CD14-positive monocyte (primary cell): ENCODE data around the gene ACACB. TPM values are rescaled to one million over a fixed set of nuclear protein-coding genes. Genes with fewer than 3 reads are reported as not detected.

Experiments used
- DNase-seq, 3 donors: peaks; one replicate each; pipeline ENCODE4 v3.0.0-alpha.2; 2011 to 2022
- H2AFZ ChIP-seq: 2 replicates; pipeline ENCODE4 v1.6.0; 2012; ENCODE audit warnings: mild to moderate bottlenecking, low read depth, low read length, inconsistent platforms; ENCODE audit not compliant: insufficient read depth, poor library complexity, severe bottlenecking
- H3K27ac ChIP-seq, 2 donors: 1 replicate in 1 of 2; 2 replicates in 1 of 2; pipeline ENCODE4 v1.5.1; 2012 to 2013; ENCODE audit warnings: low read length in 2 of 2, control low read depth in 1 of 2, inconsistent platforms in 1 of 2, low read depth in 1 of 2, mild to moderate bottlenecking in 1 of 2
- H3K27me3 ChIP-seq, 2 donors: one replicate each; pipeline versions ENCODE4 v1.6.0 to v1.6.1; 2011 to 2013; ENCODE audit warnings: low read length in 2 of 2; ENCODE audit not compliant: control insufficient read depth in 2 of 2, insufficient read depth in 2 of 2
- H3K36me3 ChIP-seq, 2 donors: replicated peaks in 1 of 2; 1 replicate in 1 of 2; 2 replicates in 1 of 2; pipeline versions ENCODE4 v1.5.1 to v1.6.1; 2012 to 2013; ENCODE audit warnings: low read length in 2 of 2, control low read depth in 1 of 2, inconsistent platforms in 1 of 2, mild to moderate bottlenecking in 1 of 2; ENCODE audit not compliant: insufficient read depth in 2 of 2, control insufficient read depth in 1 of 2
- H3K4me1 ChIP-seq, 2 donors: 1 replicate in 1 of 2; 2 replicates in 1 of 2; pipeline versions ENCODE4 v1.5.1 to v1.6.1; 2012 to 2013; ENCODE audit warnings: low read length in 2 of 2, control low read depth in 1 of 2, inconsistent platforms in 1 of 2, mild to moderate bottlenecking in 1 of 2, moderate library complexity in 1 of 2; ENCODE audit not compliant: insufficient read depth in 2 of 2, control insufficient read depth in 1 of 2
- H3K4me2 ChIP-seq: replicated peaks from 2 replicates; pipeline ENCODE3; 2012; ENCODE audit warnings: low read length, moderate library complexity, mild to moderate bottlenecking; ENCODE audit not compliant: poor library complexity, severe bottlenecking; ENCODE audit errors: extremely low read depth
- H3K4me3 ChIP-seq, 3 experiments: fragments of 200-600 bp in 1 of 3; sonication (generic) in 1 of 3; replicated peaks in 1 of 3; 1 replicate in 2 of 3; 2 replicates in 1 of 3; pipeline ENCODE4 v1.5.1; 2011 to 2013; ENCODE audit warnings: low read length in 3 of 3, mild to moderate bottlenecking in 3 of 3, control low read depth in 2 of 3, low read depth in 2 of 3, inconsistent platforms in 1 of 3, moderate library complexity in 1 of 3
- H3K79me2 ChIP-seq: 2 replicates; pipeline ENCODE4 v1.6.0; 2012; ENCODE audit warnings: mild to moderate bottlenecking, control low read depth, inconsistent platforms, low read length, moderate library complexity; ENCODE audit not compliant: insufficient read depth
- H3K9ac ChIP-seq: 2 replicates; pipeline ENCODE4 v1.6.0; 2017; ENCODE audit warnings: low read length, mild to moderate bottlenecking; ENCODE audit not compliant: insufficient read depth, poor library complexity, severe bottlenecking
- H3K9me3 ChIP-seq, 2 donors: replicated peaks in 1 of 2; 1 replicate in 1 of 2; 2 replicates in 1 of 2; pipeline versions ENCODE4 v1.5.1 to v1.6.1; 2012 to 2013; ENCODE audit warnings: low read length in 2 of 2, control low read depth in 1 of 2; ENCODE audit not compliant: control insufficient read depth in 1 of 2, insufficient read depth in 1 of 2
- H4K20me1 ChIP-seq: 2 replicates; pipeline ENCODE4 v1.6.0; 2012; ENCODE audit warnings: mild to moderate bottlenecking, low read length, control low read depth, moderate library complexity; ENCODE audit not compliant: insufficient read depth
- H3K27ac Mint-ChIP-seq, 7 donors: one replicate each; pipeline ENCODE4 v1.8.0; 2020; ENCODE audit warnings: mild to moderate bottlenecking in 7 of 7, mixed read lengths in 7 of 7, moderate library complexity in 6 of 7, inconsistent platforms in 2 of 7
- H3K27me3 Mint-ChIP-seq, 3 donors: one replicate each; pipeline ENCODE4 v1.8.0; 2021 to 2022; ENCODE audit warnings: low read depth in 3 of 3, mild to moderate bottlenecking in 3 of 3, mixed read lengths in 3 of 3, moderate library complexity in 3 of 3, inconsistent platforms in 1 of 3
- H3K36me3 Mint-ChIP-seq, 2 donors: one replicate each; pipeline ENCODE4 v1.8.0; 2020; ENCODE audit warnings: mixed read lengths in 2 of 2, inconsistent platforms in 1 of 2, mild to moderate bottlenecking in 1 of 2
- H3K4me1 Mint-ChIP-seq: one replicate; pipeline ENCODE4 v1.8.0; 2020; ENCODE audit warnings: mild to moderate bottlenecking, mixed read lengths
- H3K4me3 Mint-ChIP-seq, 2 donors: one replicate each; pipeline ENCODE4 v1.8.0; 2020; ENCODE audit warnings: mild to moderate bottlenecking in 2 of 2, mixed read lengths in 2 of 2, moderate library complexity in 1 of 2
- H3K9me3 Mint-ChIP-seq, 7 donors: one replicate each; pipeline ENCODE4 v1.8.0; 2020 to 2022; ENCODE audit warnings: mixed read lengths in 7 of 7, mild to moderate bottlenecking in 6 of 7, moderate library complexity in 6 of 7, inconsistent platforms in 2 of 7
- CTCF ChIP-seq: fragments of 200-600 bp; IDR thresholded peaks from one replicate; pipeline ENCODE4 v1.8.0; 2022; ENCODE audit warnings: antibody characterized with exemption, mild to moderate bottlenecking
- WGBS: methylation state at CpG from one replicate; pipeline ENCODE4 v1.1.5; 2013; ENCODE audit warnings: missing lambda C conversion rate; ENCODE audit not compliant: insufficient coverage; 5-methylcytosine and 5-hydroxymethylcytosine counted together
- intact Hi-C, 2 donors: fragments of 100-400 bp; cut with micrococcal nuclease; formaldehyde crosslinking; loops; one replicate each; pipeline versions ENCODE4 v1.15.0 to v1.15.1; 2023
- polyA plus RNA-seq, 3 donors: library from polyadenylated mRNA; depleted of rRNA in 1 of 3; unstranded in 2 of 3; stranded (reverse) in 1 of 3; fragments of 300-500 nt in 2 of 3; fragments of >200 nt in 1 of 3; fragmentation: Illumina TruSeq in 2 of 3; gene quantifications; 1 replicate in 2 of 3; 2 replicates in 1 of 3; pipeline ENCODE4 v1.2.3, GENCODE V29; 2012 to 2021

Gene ACACB
- polyA plus RNA-seq, 3 donors, result 0.14 to 5.0 (median 1.9) TPM

GRCh38 chr12:109098651-109099050 lies 17.7 kb upstream of the ACACB start:
- no peak for DNase-seq
- TF ChIP-seq CTCF, result no peak
- Histone ChIP-seq H3K27ac (peak overlapping the region in 1 of 2 donors; percentile 38), H2AFZ (peak overlapping the region; percentile 97), H3K36me3 (peaks cover 0 to 15% of the 10 kb centered on the region in 2 donors), H3K9me3 (no peaks in the 10 kb centered on the region), H3K4me1 (peaks cover 16 to 23% of the 10 kb centered on the region in 2 donors), H3K9ac (peak overlapping the region; percentile 52), H3K27me3 (no peaks in the 10 kb centered on the region), H3K4me3 (peak overlapping the region; percentile 77 to 85 (median 81)), H3K79me2 (peaks cover 6% of the 10 kb centered on the region), H4K20me1 (no peaks in the 10 kb centered on the region), H3K4me2 (peak overlapping the region; percentile 96)
- Mint-ChIP-seq H3K9me3 (peaks cover 0 to 2% (median 0%) of the 10 kb centered on the region in 7 donors), H3K27ac (peak overlapping the region in 3 of 7 donors; percentile 43 to 63 (median 46)), H3K4me3 (peak overlapping the region; percentile 78 to 91), H3K27me3 (peaks cover 0 to 2% (median 0%) of the 10 kb centered on the region in 3 donors), H3K36me3 (peaks cover 2 to 5% of the 10 kb centered on the region in 2 donors), H3K4me1 (peaks cover 16% of the 10 kb centered on the region)
- 33% methylated on average over 2 of the region's 8 CpGs for WGBS
- intact Hi-C loops, result loop anchor here (2.0 to 10.0 kb wide), 8 partner anchors 46 to 584 kb away; partner anchors contain the start of genes FICD (in 2 of the 2), KCTD10 (in 1 of the 2), SSH1 (in 1 of the 2) and UBE3B (in 1 of the 2)

GRCh38 chr12:109099431-109100020 lies 16.9 kb upstream of the ACACB start:
- Histone ChIP-seq H3K9ac (no peak overlapping the region), H2AFZ (no peak overlapping the region), H3K79me2 (peaks cover 6% of the 10 kb centered on the region), H3K4me3 (no peak overlapping the region), H3K9me3 (no peaks in the 10 kb centered on the region), H3K4me1 (peaks cover 15 to 22% of the 10 kb centered on the region in 2 donors), H3K4me2 (no peak overlapping the region), H3K36me3 (peaks cover 0 to 20% of the 10 kb centered on the region in 2 donors), H3K27me3 (no peaks in the 10 kb centered on the region), H4K20me1 (no peaks in the 10 kb centered on the region), H3K27ac (no peak overlapping the region)
- TF ChIP-seq CTCF, result no peak
- Mint-ChIP-seq H3K4me1 (peaks cover 13% of the 10 kb centered on the region), H3K27ac (peak overlapping the region in 1 of 7 donors; percentile 52), H3K9me3 (peaks cover 0 to 2% (median 0%) of the 10 kb centered on the region in 7 donors), H3K4me3 (no peak overlapping the region), H3K27me3 (peaks cover 0 to 2% (median 0%) of the 10 kb centered on the region in 3 donors), H3K36me3 (peaks cover 7 to 11% of the 10 kb centered on the region in 2 donors)
- intact Hi-C loops, result loop anchor here (2.0 to 10.0 kb wide), 8 partner anchors 47 to 585 kb away; partner anchors contain the start of genes FICD (in 2 of the 2), KCTD10 (in 1 of the 2), SSH1 (in 1 of the 2) and UBE3B (in 1 of the 2)
- WGBS, result 92% methylated on average over 6 of the region's 12 CpGs
- DNase-seq, result no peak
